ENCODE data around the gene EXD3. TPM values are rescaled to one million over a fixed set of nuclear protein-coding genes. Genes with fewer than 3 reads are reported as not detected.

The EXD3 gene
- total and polyA plus RNA-seq, 9 of the 15 experiments (the other 6 are each of a cell fraction or from before 2014, with no cell fraction given) = 0.29 to 12.5 (median 3.9) TPM

GRCh38 chr9:137433349-137433915, 10.5 kb upstream of the EXD3 start:
- no peak overlapping the region for H3K9ac ChIP-seq (ENCODE audit: insufficient read depth in 1 of 2, low read depth in 2 of 2, low read length in 2 of 2)
- POLR2A ChIA-PET = interaction anchor here (0.6 to 1.1 kb wide), 2 partner anchors 15 to 254 kb away, joined by 4 to 6 read pairs; no protein-coding TSS in a partner anchor
- H2AFZ ChIP-seq (ENCODE audit: low read depth, low read length) = no peak overlapping the region
- no peak for ATAC-seq
- H3K27ac ChIP-seq (ENCODE audit: extremely low read depth, low read depth, low read length) = no peak overlapping the region
- H3K9me3 ChIP-seq (replicated peaks; ENCODE audit: control insufficient read depth, insufficient read depth, low read depth, low read length) = no peaks in the 10 kb centered on the region
- no peaks in the 10 kb centered on the region for H3K27me3 ChIP-seq (ENCODE audit: control insufficient read depth in 2 of 2, insufficient read depth in 2 of 2, low read length in 2 of 2)
- TF ChIP-seq HNRNPL (IDR thresholded peaks at IDR 0.05; ENCODE audit: low read depth, low read length) (0 out of 2 replicates have a peak, but pooled peaks have one; percentile 23), RBM17 (IDR thresholded peaks at IDR 0.05; ENCODE audit: borderline replicate concordance, low read depth, low read length) (no peak), RBFOX2 (IDR thresholded peaks at IDR 0.05; ENCODE audit: low read depth, low read length) (0 out of 2 replicates have a peak, but pooled peaks have one; percentile 19)
- no peaks in the 10 kb centered on the region for H3K79me2 ChIP-seq (ENCODE audit: control insufficient read depth, insufficient read depth, low read length)
- peaks cover 14 to 93% of the 10 kb centered on the region in 2 experiments; a peak in 4 of 5 replicates for H3K4me1 ChIP-seq (replicated peaks in 1 of 2; ENCODE audit: control insufficient read depth in 2 of 2, insufficient read depth in 2 of 2, low read length in 2 of 2)
- WGBS (ENCODE audit: insufficient coverage, low coverage, missing lambda C conversion rate) = 59% methylated on average over 14 of the region's 19 CpGs
- H4K20me1 ChIP-seq (replicated peaks; ENCODE audit: control insufficient read depth, insufficient read depth, low read length) = no peaks in the 10 kb centered on the region
- H3K9me1 ChIP-seq (ENCODE audit: control insufficient read depth, insufficient read depth, low read length) = no peaks in the 10 kb centered on the region
- no peak overlapping the region for H3K4me3 ChIP-seq
- no peak for FAIRE-seq
- in situ Hi-C loops (cut with MboI) = no loop called here
- CTCF ChIA-PET (ENCODE audit: low intra/inter-chr PET ratio) = no interaction called here
- no peaks in the 10 kb centered on the region for H3K36me3 ChIP-seq (ENCODE audit: control insufficient read depth, insufficient read depth, low read length)
- no peak for DNase-seq (ENCODE audit: extremely low read depth in 1 of 4, low spot score in 3 of 4)
- H3K4me2 ChIP-seq (ENCODE audit: insufficient read depth, low read length) = no peak overlapping the region
- intact Hi-C loops (cut with micrococcal nuclease) = no loop called here
- BruUV-seq (replicated peaks) = no TSS peak

- peaks cover 14 to 92% of the 10 kb centered on the region in 2 experiments; a peak in 4 of 5 replicates for H3K4me1 ChIP-seq (replicated peaks in 1 of 2; ENCODE audit: control insufficient read depth in 2 of 2, insufficient read depth in 2 of 2, low read length in 2 of 2)
- intact Hi-C loops (cut with micrococcal nuclease) = no loop called here
- no peak for ATAC-seq
Observed at GRCh38 chr9:137432687-137433348, 9.9 kb upstream of the EXD3 start.

More at GRCh38 chr9:137432687-137433348, 9.9 kb upstream of the EXD3 start:
- POLR2A ChIA-PET = interaction anchor here (0.6 to 1.1 kb wide), 4 partner anchors 15 to 253 kb away, joined by 3 to 6 read pairs (median 4); no protein-coding TSS in a partner anchor
- no peaks in the 10 kb centered on the region for H3K36me3 ChIP-seq (ENCODE audit: control insufficient read depth, insufficient read depth, low read length)
- TF ChIP-seq GATA2 (CRISPR knock-in tag; IDR thresholded peaks at IDR 0.05) = no peak
- TF ChIP-seq ZNF740 (CRISPR knock-in tag; IDR thresholded peaks at IDR 0.05) = 0 out of 2 replicates have a peak, but pooled peaks have one; percentile 39
- TF ChIP-seq ZNF740 (tag; IDR thresholded peaks at IDR 0.05) = no peak
- TF ChIP-seq HNRNPL (IDR thresholded peaks at IDR 0.05; ENCODE audit: low read depth, low read length) = peak; percentile 10; the same call in 1 of the 2 replicates
- no peak for TF ChIP-seq SP2 (IDR thresholded peaks at IDR 0.05; ENCODE audit: extremely low read depth, low read depth, low read length, poor library complexity, severe bottlenecking)
- no peak for TF ChIP-seq TGIF2 (CRISPR knock-in tag; IDR thresholded peaks at IDR 0.05)
- H3K9ac ChIP-seq (ENCODE audit: insufficient read depth in 1 of 2, low read depth in 2 of 2, low read length in 2 of 2) = no peak overlapping the region
- H3K4me3 ChIP-seq = no peak overlapping the region
- CTCF ChIA-PET (ENCODE audit: low intra/inter-chr PET ratio) = no interaction called here
- H3K9me1 ChIP-seq (ENCODE audit: control insufficient read depth, insufficient read depth, low read length) = no peaks in the 10 kb centered on the region
- in situ Hi-C loops (cut with MboI) = no loop called here
- no peak overlapping the region for H3K4me2 ChIP-seq (ENCODE audit: insufficient read depth, low read length)
- H3K27me3 ChIP-seq (ENCODE audit: control insufficient read depth in 2 of 2, insufficient read depth in 2 of 2, low read length in 2 of 2) = no peaks in the 10 kb centered on the region
- no peak for DNase-seq (ENCODE audit: extremely low read depth in 1 of 4, low spot score in 3 of 4)
- H4K20me1 ChIP-seq (replicated peaks; ENCODE audit: control insufficient read depth, insufficient read depth, low read length) = no peaks in the 10 kb centered on the region
- H3K9me3 ChIP-seq (replicated peaks; ENCODE audit: control insufficient read depth, insufficient read depth, low read depth, low read length) = no peaks in the 10 kb centered on the region
- BruUV-seq (replicated peaks) = no TSS peak
- H3K27ac ChIP-seq (ENCODE audit: extremely low read depth, low read depth, low read length) = no peak overlapping the region
- no peak for FAIRE-seq
- 66% methylated on average over 10 of the region's 20 CpGs for WGBS (ENCODE audit: insufficient coverage, low coverage, missing lambda C conversion rate)
- H2AFZ ChIP-seq (ENCODE audit: low read depth, low read length) = peak overlapping the region; percentile 17; the same call in 1 of the 2 replicates
- no peaks in the 10 kb centered on the region for H3K79me2 ChIP-seq (ENCODE audit: control insufficient read depth, insufficient read depth, low read length)
